ENCODE results near the gene CPM.

CPM gene

DNA sequence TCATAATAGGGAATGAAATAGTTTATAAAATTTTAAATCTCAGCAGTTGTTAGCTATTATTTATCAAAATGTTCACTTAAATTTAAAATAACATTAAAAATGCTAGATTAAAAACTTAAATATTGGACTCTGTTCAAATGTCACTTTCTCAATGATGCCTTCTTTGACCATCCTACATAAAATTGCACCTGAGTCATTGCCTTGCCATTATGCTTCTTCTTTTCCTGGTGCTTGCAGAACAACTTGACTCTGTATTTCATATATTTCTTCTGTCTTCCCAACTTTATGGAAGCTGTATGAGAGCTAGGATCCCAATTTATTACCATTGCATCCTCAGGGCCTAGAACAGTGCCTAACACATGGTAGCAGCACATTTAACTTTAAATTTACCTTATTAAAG lies 37.3 kb upstream of the CPM start:
- Mint-ChIP-seq H3K27me3 (ENCODE audit: low read depth) (peaks cover 3% of the 10 kb centered on the region), H3K9me3 (no peaks in the 10 kb centered on the region), H3K36me3 (ENCODE audit: low read depth) (no peaks in the 10 kb centered on the region), H3K27ac (peak overlapping the region in 1 of 3 experiments; percentile 88), H3K4me1 (no peaks in the 10 kb centered on the region), H3K4me3 (no peak overlapping the region)
- TF ChIP-seq, protein P1, sequence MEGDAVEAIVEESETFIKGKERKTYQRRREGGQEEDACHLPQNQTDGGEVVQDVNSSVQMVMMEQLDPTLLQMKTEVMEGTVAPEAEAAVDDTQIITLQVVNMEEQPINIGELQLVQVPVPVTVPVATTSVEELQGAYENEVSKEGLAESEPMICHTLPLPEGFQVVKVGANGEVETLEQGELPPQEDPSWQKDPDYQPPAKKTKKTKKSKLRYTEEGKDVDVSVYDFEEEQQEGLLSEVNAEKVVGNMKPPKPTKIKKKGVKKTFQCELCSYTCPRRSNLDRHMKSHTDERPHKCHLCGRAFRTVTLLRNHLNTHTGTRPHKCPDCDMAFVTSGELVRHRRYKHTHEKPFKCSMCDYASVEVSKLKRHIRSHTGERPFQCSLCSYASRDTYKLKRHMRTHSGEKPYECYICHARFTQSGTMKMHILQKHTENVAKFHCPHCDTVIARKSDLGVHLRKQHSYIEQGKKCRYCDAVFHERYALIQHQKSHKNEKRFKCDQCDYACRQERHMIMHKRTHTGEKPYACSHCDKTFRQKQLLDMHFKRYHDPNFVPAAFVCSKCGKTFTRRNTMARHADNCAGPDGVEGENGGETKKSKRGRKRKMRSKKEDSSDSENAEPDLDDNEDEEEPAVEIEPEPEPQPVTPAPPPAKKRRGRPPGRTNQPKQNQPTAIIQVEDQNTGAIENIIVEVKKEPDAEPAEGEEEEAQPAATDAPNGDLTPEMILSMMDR (IDR thresholded peaks at IDR 0.05; ENCODE audit: unreplicated experiment in 3 of 3): no peak

DNA sequence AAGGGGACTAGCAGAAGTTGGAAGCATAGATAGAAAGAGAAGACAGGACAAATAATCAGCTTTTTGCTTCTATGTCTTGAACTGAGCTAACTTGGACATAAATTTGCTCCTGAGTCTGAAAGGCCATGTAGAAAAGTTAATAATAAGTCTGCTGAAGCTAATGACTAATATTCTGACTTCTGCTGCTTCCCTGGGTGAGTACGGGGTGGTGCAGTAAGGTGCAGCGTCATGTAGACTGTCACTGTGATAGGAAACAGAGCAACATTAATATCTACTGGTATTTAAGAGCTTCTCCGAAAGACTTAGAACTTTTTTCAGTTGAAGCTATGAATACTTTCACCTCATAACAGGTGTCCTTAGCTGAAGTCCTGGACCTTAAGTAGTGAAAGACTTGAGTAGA lies 34.1 kb upstream of the CPM start:
- Mint-ChIP-seq H3K27me3 (ENCODE audit: low read depth) (peaks cover 3% of the 10 kb centered on the region), H3K36me3 (ENCODE audit: low read depth) (no peaks in the 10 kb centered on the region), H3K9me3 (no peaks in the 10 kb centered on the region), H3K4me3 (no peak overlapping the region), H3K4me1 (no peaks in the 10 kb centered on the region), H3K27ac (peak overlapping the region in 1 of 3 experiments; percentile 11)
- TF ChIP-seq, protein P1 (IDR thresholded peaks at IDR 0.05; ENCODE audit: unreplicated experiment in 3 of 3): no peak

DNA sequence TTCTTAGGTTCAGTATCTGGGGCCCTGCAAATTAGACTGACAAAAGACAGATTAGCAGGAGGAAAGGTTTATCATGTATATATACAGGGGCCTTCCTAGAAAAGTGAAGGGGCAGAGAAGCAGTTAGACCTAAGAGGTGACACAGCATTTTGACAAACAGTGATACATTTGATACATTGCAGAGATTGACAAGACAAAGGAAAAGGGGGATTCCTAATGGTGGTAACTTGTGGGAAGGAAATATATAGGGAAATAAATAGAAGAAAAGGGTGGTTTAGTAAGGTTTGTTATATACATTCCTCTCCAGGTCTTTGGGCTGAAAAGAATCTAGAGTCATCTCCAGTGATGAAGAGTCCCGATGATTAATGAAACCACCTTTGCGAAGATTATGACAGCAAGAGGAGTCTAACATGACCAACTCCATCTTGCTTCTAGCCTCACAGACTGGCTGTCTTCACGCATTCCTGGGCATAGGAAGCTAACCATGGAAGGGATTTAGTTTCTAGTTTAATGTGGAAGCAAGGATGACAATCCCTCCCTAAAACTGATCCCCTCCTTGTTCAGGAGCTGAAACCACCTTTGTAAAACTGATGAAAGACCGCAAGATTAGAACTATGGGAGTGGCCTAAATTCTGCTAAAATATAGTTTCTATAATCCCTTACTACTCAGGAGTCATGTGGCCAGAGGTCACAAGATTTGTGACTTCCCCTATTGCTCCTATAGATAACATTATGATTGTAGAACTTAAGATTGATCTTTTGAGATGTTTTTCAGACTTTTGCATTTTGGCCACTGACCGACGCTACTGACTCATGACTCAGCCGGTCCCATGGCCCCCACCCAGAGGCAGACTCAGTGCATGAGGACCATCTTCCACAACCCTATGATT lies 31.1 kb upstream of the CPM start:
- TF ChIP-seq, protein P1 (IDR thresholded peaks at IDR 0.05; ENCODE audit: unreplicated experiment in 3 of 3): no peak
- H3K36me3 Mint-ChIP-seq (ENCODE audit: low read depth): no peaks in the 10 kb centered on the region
- H3K9me3 Mint-ChIP-seq: no peaks in the 10 kb centered on the region
- H3K4me3 Mint-ChIP-seq: no peak overlapping the region
- no peaks in the 10 kb centered on the region for H3K4me1 Mint-ChIP-seq
- H3K27me3 Mint-ChIP-seq (ENCODE audit: low read depth): peaks cover 3% of the 10 kb centered on the region
- H3K27ac Mint-ChIP-seq: no peak overlapping the region

DNA sequence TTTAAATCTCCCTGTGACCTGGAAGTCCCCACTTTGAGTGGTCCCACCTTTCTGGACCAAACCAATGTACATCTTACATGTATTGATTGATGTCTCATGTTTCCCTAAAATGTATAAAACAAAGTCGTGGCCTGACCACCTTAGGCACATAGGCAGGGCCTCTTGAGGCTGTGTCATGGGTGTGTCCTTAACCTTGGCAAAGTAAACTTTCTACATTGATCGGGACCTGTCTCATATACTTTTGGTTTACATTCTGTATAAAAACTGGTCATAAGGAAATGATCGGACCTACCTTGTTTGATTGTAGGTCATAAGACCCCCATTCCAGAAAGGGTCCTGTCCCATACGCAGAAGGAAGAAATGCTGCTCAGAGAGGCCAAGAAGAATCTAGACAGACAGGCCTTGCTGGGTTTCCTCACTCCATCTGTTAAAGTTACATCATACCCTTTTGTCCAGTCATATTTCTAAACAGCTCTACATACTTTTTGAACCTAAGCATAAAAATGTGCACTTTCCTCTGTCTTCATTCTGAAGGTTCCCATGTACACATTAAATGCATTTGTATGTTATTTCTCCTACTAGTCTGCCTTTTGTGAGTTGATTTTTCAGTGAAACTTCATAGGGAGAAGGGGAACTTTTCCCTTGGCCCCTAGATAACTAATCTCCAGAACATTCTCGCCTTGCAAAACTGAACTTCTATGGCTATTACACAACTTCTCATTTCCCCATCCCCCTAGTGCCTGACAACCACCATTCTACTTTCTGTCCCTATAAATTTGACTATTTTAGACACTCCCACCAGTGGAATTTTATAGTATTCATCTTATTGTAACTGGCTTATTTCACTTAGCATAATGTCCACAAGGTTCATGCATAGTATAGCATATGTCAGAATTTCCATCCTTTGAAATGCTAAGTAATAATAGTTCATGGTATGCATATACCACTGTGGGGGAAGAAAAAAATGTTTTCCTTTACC lies 30.2 kb upstream of the CPM start:
- Mint-ChIP-seq H3K4me1 (no peaks in the 10 kb centered on the region), H3K27ac (no peak overlapping the region), H3K4me3 (no peak overlapping the region), H3K27me3 (ENCODE audit: low read depth) (peaks cover 3% of the 10 kb centered on the region), H3K9me3 (no peaks in the 10 kb centered on the region), H3K36me3 (ENCODE audit: low read depth) (no peaks in the 10 kb centered on the region)
- TF ChIP-seq, protein P1 (IDR thresholded peaks at IDR 0.05; ENCODE audit: unreplicated experiment in 3 of 3): no peak

DNA sequence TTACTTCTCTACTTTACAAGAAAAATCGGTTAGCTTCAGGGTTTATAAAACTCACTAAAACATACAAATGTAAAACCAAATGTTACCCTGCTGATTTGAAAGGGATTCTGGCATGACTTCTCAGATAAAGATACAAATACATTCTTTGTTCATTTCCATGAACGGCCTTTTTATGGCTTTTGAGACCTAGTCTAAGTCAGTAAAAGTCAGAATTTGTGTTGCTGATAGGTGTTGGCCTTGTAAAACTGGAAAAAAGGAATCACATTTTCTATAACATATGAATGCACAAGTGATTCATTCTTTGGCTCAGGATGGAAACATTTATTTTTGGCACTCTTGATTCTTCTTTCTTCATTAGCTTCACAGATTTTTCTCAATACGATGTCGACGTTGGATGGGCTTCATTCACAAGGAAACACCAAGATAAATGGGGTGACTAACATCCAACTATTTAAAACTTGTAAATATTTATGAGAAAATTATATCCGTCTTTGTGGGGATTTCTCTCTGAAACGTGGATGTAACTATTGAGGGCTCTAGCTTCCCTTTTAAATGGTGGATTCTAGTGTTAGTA lies 27.0 kb upstream of the CPM start:
- TF ChIP-seq, protein P1 (IDR thresholded peaks at IDR 0.05; ENCODE audit: unreplicated experiment in 3 of 3): no peak
- H3K4me1 Mint-ChIP-seq: no peaks in the 10 kb centered on the region
- no peaks in the 10 kb centered on the region for H3K27me3 Mint-ChIP-seq (ENCODE audit: low read depth)
- H3K4me3 Mint-ChIP-seq: no peak overlapping the region
- no peaks in the 10 kb centered on the region for H3K9me3 Mint-ChIP-seq
- no peak overlapping the region for H3K27ac Mint-ChIP-seq
- H3K36me3 Mint-ChIP-seq (ENCODE audit: low read depth): no peaks in the 10 kb centered on the region

Data from nephron (organoid).